K562 (cell line): ENCODE results near the gene M6PR. TPM values are rescaled to one million over a fixed set of nuclear protein-coding genes. Genes with fewer than 3 reads are reported as not detected.

Experiments used
- ATAC-seq: fragments of 200-7000 bp; cut with Tn5 transposase; 3 replicates; pipeline ENCODE4 v1.9.1; 2020; ENCODE audit warnings: moderate library complexity
- BruUV-seq: library from RNA; stranded (reverse); fragments of 400-500 nt; replicated peaks from 2 replicates; lab custom pipeline; 2021; lab: Mats Ljungman, UMichigan
- CTCF ChIA-PET: fragments of 300-600 bp; formaldehyde crosslinking; extraction: SDS; loops from one replicate; lab custom pipeline; 2021; ENCODE audit warnings: low intra/inter-chr PET ratio; lab: Yijun Ruan, JAX
- POLR2A ChIA-PET: fragments of 300-600, 350-650 bp; sonication (Branson Sonifier 250); formaldehyde crosslinking; extraction: SDS; loops from one replicate; lab custom pipeline; 2021; ENCODE audit warnings: antibody characterized with exemption, inconsistent platforms; lab: Yijun Ruan, JAX
- DNase-seq, 4 experiments: peaks; one replicate each; pipeline versions ENCODE4 v3.0.0 to v3.0.0-alpha.2; 2011 to 2018; ENCODE audit warnings: low spot score in 3 of 4, mixed read lengths in 3 of 4; ENCODE audit errors: extremely low read depth in 1 of 4
- FAIRE-seq: peaks from 2 replicates; lab custom pipeline; 2011; peaks lifted over from hg19 to GRCh38; lab: Jason Lieb, UNC
- H2AFZ ChIP-seq: 2 replicates; pipeline ENCODE4 v1.6.0; 2011; ENCODE audit warnings: low read depth, low read length, control low read depth, inconsistent platforms
- H3K27ac ChIP-seq: fragments of 200-600 bp; 3 replicates; pipeline ENCODE4 v1.8.0; 2011; ENCODE audit warnings: low read depth, mild to moderate bottlenecking, control low read depth, inconsistent platforms, low read length, moderate library complexity, mixed read lengths; ENCODE audit errors: extremely low read depth
- H3K27me3 ChIP-seq, 2 experiments: fragments of 300-600 bp in 1 of 2; 2 replicates in 1 of 2; 3 replicates in 1 of 2; pipeline versions ENCODE4 v1.6.0 to v1.8.0; 2011; ENCODE audit warnings: inconsistent platforms in 2 of 2, low read length in 2 of 2, mild to moderate bottlenecking in 1 of 2, mixed read lengths in 1 of 2, moderate library complexity in 1 of 2; ENCODE audit not compliant: control insufficient read depth in 2 of 2, insufficient read depth in 2 of 2
- H3K36me3 ChIP-seq: fragments of 300-600 bp; 3 replicates; pipeline ENCODE4 v1.8.0; 2011; ENCODE audit warnings: mild to moderate bottlenecking, low read length, inconsistent platforms; ENCODE audit not compliant: control insufficient read depth, insufficient read depth
- H3K4me1 ChIP-seq, 2 experiments: fragments of 200-600 bp in 1 of 2; replicated peaks in 1 of 2; 2 replicates in 1 of 2; 3 replicates in 1 of 2; pipeline versions ENCODE4 v1.5.1 to v1.8.0; 2011; ENCODE audit warnings: inconsistent platforms in 2 of 2, low read length in 2 of 2, mild to moderate bottlenecking in 1 of 2, mixed read lengths in 1 of 2, moderate library complexity in 1 of 2; ENCODE audit not compliant: control insufficient read depth in 2 of 2, insufficient read depth in 2 of 2
- H3K4me2 ChIP-seq: 2 replicates; pipeline ENCODE4 v1.6.1; 2011; ENCODE audit warnings: low read length, control low read depth, inconsistent platforms, mixed read lengths; ENCODE audit not compliant: insufficient read depth
- H3K4me3 ChIP-seq: fragments of 200-600 bp; sonication (generic), shearing (Covaris generic); 2 replicates; pipeline ENCODE4 v1.5.1; 2016; ENCODE audit warnings: control low read depth, inconsistent platforms
- H3K79me2 ChIP-seq: fragments of 200-600 bp; 3 replicates; pipeline ENCODE4 v1.8.0; 2011; ENCODE audit warnings: low read length, inconsistent platforms; ENCODE audit not compliant: control insufficient read depth, insufficient read depth
- H3K9ac ChIP-seq, 2 experiments: 2 replicates each; pipeline versions ENCODE4 v1.6.0 to v1.6.1; 2011; ENCODE audit warnings: low read depth in 2 of 2, low read length in 2 of 2, control low read depth in 1 of 2, inconsistent platforms in 1 of 2, mild to moderate bottlenecking in 1 of 2, mixed read lengths in 1 of 2; ENCODE audit not compliant: insufficient read depth in 1 of 2
- H3K9me1 ChIP-seq: one replicate; pipeline ENCODE4 v1.6.0; 2011; ENCODE audit warnings: inconsistent platforms, mild to moderate bottlenecking, low read length, moderate library complexity; ENCODE audit not compliant: control insufficient read depth, insufficient read depth
- H3K9me3 ChIP-seq: replicated peaks from 2 replicates; pipeline ENCODE4 v1.5.1; 2011; ENCODE audit warnings: low read depth, low read length, inconsistent platforms; ENCODE audit not compliant: control insufficient read depth, insufficient read depth
- H4K20me1 ChIP-seq: replicated peaks from 2 replicates; pipeline ENCODE4 v1.6.1; 2011; ENCODE audit warnings: low read length, inconsistent platforms, mixed read lengths; ENCODE audit not compliant: control insufficient read depth, insufficient read depth
- C11orf30 ChIP-seq: fragments of 450-650 bp; IDR thresholded peaks from 2 replicates; pipeline ENCODE4 v1.6.1; 2016; ENCODE audit warnings: low read depth, mild to moderate bottlenecking
- ETV6 ChIP-seq, 3 experiments: fragments of 150-350 bp in 1 of 3; sonication (generic) in 1 of 3; formaldehyde crosslinking in 1 of 3; IDR thresholded peaks; 2 replicates each; pipeline versions ENCODE4 v1.6.1 to v1.8.0; 2014 to 2022; ENCODE audit warnings: borderline replicate concordance in 2 of 3, low read depth in 2 of 3, antibody characterized with exemption in 1 of 3, low read length in 1 of 3, mild to moderate bottlenecking in 1 of 3, missing genetic modification reagents in 1 of 3
- RUNX1 ChIP-seq: sonication (generic); IDR thresholded peaks from 2 replicates; pipeline ENCODE4 v1.6.1; 2016; ENCODE audit warnings: antibody characterized with exemption, low read depth
- ZNF12 ChIP-seq: sonication (generic); formaldehyde crosslinking; IDR thresholded peaks from 2 replicates; pipeline ENCODE4 v1.4.0; 2020; ENCODE audit warnings: mild to moderate bottlenecking, missing genetic modification reagents
- ZNF316 ChIP-seq: fragments of 450-650 bp; IDR thresholded peaks from 2 replicates; pipeline ENCODE4 v1.6.1; 2016
- ZNF324 ChIP-seq: fragments of 250-450 bp; sonication (Bioruptor Pico); IDR thresholded peaks from 2 replicates; pipeline ENCODE4 v1.4.0; 2020; ENCODE audit warnings: mild to moderate bottlenecking
- WGBS: fragments of 100-300 bp; shearing (Covaris generic); methylation state at CpG from one replicate; pipeline ENCODE4 v1.1.6; 2016; ENCODE audit warnings: low coverage, mixed read lengths; ENCODE audit not compliant: insufficient coverage; ENCODE audit errors: missing lambda C conversion rate; 5-methylcytosine and 5-hydroxymethylcytosine counted together
- in situ Hi-C: fragments of 300-500 bp; cut with MboI; formaldehyde crosslinking; loops from 4 replicates; pipeline ENCODE4 v1.15.0; 2018; ENCODE audit warnings: inconsistent platforms, mixed read lengths
- intact Hi-C: fragments of 100-400 bp; cut with micrococcal nuclease; formaldehyde crosslinking; loops from 2 replicates; pipeline ENCODE4 v1.14.2; 2022
- polyA plus RNA-seq, 8 experiments: library from polyadenylated mRNA; depleted of rRNA in 4 of 8; stranded (reverse) in 5 of 8; unstranded in 3 of 8; fragments of >200 nt; fragmentation: Nextera tagmentation in 2 of 8; fragmentation: Illumina TruSeq in 1 of 8; extraction: Ambion mirVana in 2 of 8; extraction: Trizol in 1 of 8; gene quantifications; 2 replicates each; pipeline versions ENCODE4 v1.2.1 to v1.2.3, GENCODE V29; 2011 to 2014; ENCODE audit warnings: inconsistent platforms in 1 of 8, missing spikeins in 1 of 8
- total RNA-seq, 7 experiments: library from RNA; depleted of rRNA in 6 of 7; stranded (reverse); fragments of >200 nt in 6 of 7; fragmentation: Illumina TruSeq in 2 of 7; extraction: Trizol in 2 of 7; gene quantifications; 2 replicates each; pipeline versions ENCODE4 v1.2.1 to v1.2.3, GENCODE V29; 2011 to 2021; ENCODE audit warnings: low replicate concordance in 1 of 7

M6PR gene
- total and polyA plus RNA-seq, 9 of the 15 experiments (the other 6 are each of a cell fraction or from before 2014, with no cell fraction given), result 78.6 to 159 (median 112) TPM

- WGBS, result 30% methylated on average over 3 of the region's 3 CpGs
- no peak overlapping the region; the same call in 1 of the 2 replicates for H2AFZ ChIP-seq
Observed at GRCh38 chr12:8907513-8907912, 41.9 kb downstream of the M6PR start.

GRCh38 chr12:8906266-8907180 is 42.9 kb downstream of the M6PR start:
- TF ChIP-seq RUNX1 (no peak), ETV6 (IDR thresholded peaks at IDR 0.05; ENCODE audit: borderline replicate concordance in 1 of 2, low read depth in 2 of 2, low read length in 1 of 2) (no peak), ETV6 (CRISPR knock-in tag; IDR thresholded peaks at IDR 0.05; ENCODE audit: borderline replicate concordance) (no peak)
- H3K9me1 ChIP-seq, result no peaks in the 10 kb centered on the region
- H3K4me1 ChIP-seq, result no peaks in the 10 kb centered on the region; a peak in 1 of 5 replicates
- WGBS, result 52% methylated on average over 15 of the region's 16 CpGs
- no peaks in the 10 kb centered on the region for H3K27me3 ChIP-seq
- H3K27ac ChIP-seq, result no peak overlapping the region
- H2AFZ ChIP-seq, result peak overlapping the region; percentile 32; the same call in 1 of the 2 replicates
- no peaks in the 10 kb centered on the region for H3K79me2 ChIP-seq
- ChIA-PET CTCF (no interaction called here), POLR2A (interaction anchor here (0.8 kb wide), 1 partner anchor 9 kb away, joined by 3 read pairs; no protein-coding TSS in a partner anchor)
- no peak for ATAC-seq
- no peaks in the 10 kb centered on the region for H3K9me3 ChIP-seq
- no TSS peak for BruUV-seq
- H3K4me3 ChIP-seq, result no peak overlapping the region
- intact Hi-C loops (no loop called here), in situ Hi-C loops (no loop called here)
- DNase-seq, result no peak
- H3K36me3 ChIP-seq, result no peaks in the 10 kb centered on the region
- H4K20me1 ChIP-seq, result no peaks in the 10 kb centered on the region
- FAIRE-seq, result no peak
- no peak overlapping the region for H3K9ac ChIP-seq
- H3K4me2 ChIP-seq, result no peak overlapping the region

More at GRCh38 chr12:8907513-8907912, 41.9 kb downstream of the M6PR start:
- no peaks in the 10 kb centered on the region for H3K9me3 ChIP-seq
- no peak overlapping the region for H3K9ac ChIP-seq
- intact Hi-C loops (no loop called here), in situ Hi-C loops (no loop called here)
- H3K79me2 ChIP-seq, result no peaks in the 10 kb centered on the region
- H3K4me2 ChIP-seq, result no peak overlapping the region
- ATAC-seq (no peak), DNase-seq (no peak), FAIRE-seq (no peak)
- BruUV-seq, result no TSS peak
- no peaks in the 10 kb centered on the region for H4K20me1 ChIP-seq
- CTCF ChIA-PET, result interaction anchor here (0.6 kb wide), 1 partner anchor 56 kb away, joined by 3 read pairs; no protein-coding TSS in a partner anchor
- TF ChIP-seq ZNF12 (CRISPR knock-in tag) (no peak), ZNF316 (peak; percentile 54; the same call in 1 of the 2 replicates), ZNF324 (no peak), C11orf30 (0 out of 2 replicates have a peak, but pooled peaks have one; percentile 12)
- H3K27ac ChIP-seq, result no peak overlapping the region
- no peaks in the 10 kb centered on the region for H3K27me3 ChIP-seq
- no peak overlapping the region for H3K4me3 ChIP-seq
- no peaks in the 10 kb centered on the region for H3K4me1 ChIP-seq
- no peaks in the 10 kb centered on the region for H3K36me3 ChIP-seq
- POLR2A ChIA-PET, result no interaction called here
- H3K9me1 ChIP-seq, result no peaks in the 10 kb centered on the region
